OCI-LY7 (cell line): ENCODE data around the gene TXNDC2.

Experiments used
- CTCF ChIP-seq: fragments of 200-600 bp; sonication (generic); conservative IDR thresholded peaks from 2 replicates; pipeline ENCODE4 v1.5.1; 2014; ENCODE audit warnings: mild to moderate bottlenecking, antibody characterized with exemption, low read length, moderate library complexity, mixed read lengths
- EZH2phosphoT487 ChIP-seq: fragments of 200-600 bp; sonication (generic); IDR thresholded peaks from 2 replicates; pipeline ENCODE4 v1.6.1; 2018; ENCODE audit warnings: low read depth, borderline replicate concordance, mild to moderate bottlenecking, mixed run types, antibody characterized with exemption, low read length, moderate library complexity, mixed read lengths

- TF ChIP-seq CTCF, result no peak
- no peak for TF ChIP-seq EZH2phosphoT487
Measured at GRCh38 chr18:9910071-9910470, 24.3 kb downstream of the TXNDC2 start.
